ENCODE measurements around the gene UBAC1. TPM values are rescaled to one million over a fixed set of nuclear protein-coding genes. Genes with fewer than 3 reads are reported as not detected.
A peak's percentile ranks its signal among the peaks of the same experiment; 100 is the strongest.

UBAC1 gene
- total RNA-seq, 4 donors from 2014 or later: 218 to 263 (median 248) TPM

- Histone ChIP-seq H3K36me3 (peaks cover 0 to 48% of the 10 kb centered on the region in 2 donors), H3K27ac (peak overlapping the region; percentile 95 to 99 (median 96)), H3K27me3 (no peaks in the 10 kb centered on the region), H3K4me3 (no peak overlapping the region), H3K4me1 (peaks cover 32 to 49% of the 10 kb centered on the region in 2 donors), H3K9me3 (no peaks in the 10 kb centered on the region)
- TF ChIP-seq CTCF (IDR thresholded peaks at IDR 0.05 in 4 of 5, conservative IDR thresholded peaks at IDR 0.05 in 1 of 5): no peak
- no peak for TF ChIP-seq POLR2A (IDR thresholded peaks at IDR 0.05)
- DNase-seq (no peak), ATAC-seq (no peak)
- intact Hi-C loops (cut with DNase I; ENCODE audit: low total_unique reads): no loop called here
- in situ Hi-C loops (cut with MboI; ENCODE audit: low sequenced_read_pairs in 4 of 4): no loop called here
Measured at GRCh38 chr9:135931349-135931820, 29.8 kb downstream of the UBAC1 start.

GRCh38 chr9:135930446-135931345, 30.5 kb downstream of the UBAC1 start:
- no peaks in the 10 kb centered on the region for H3K9me3 ChIP-seq
- DNase-seq (peak in 1 of 2 donors; percentile 20), ATAC-seq (no peak)
- TF ChIP-seq CTCF (IDR thresholded peaks at IDR 0.05 in 4 of 5, conservative IDR thresholded peaks at IDR 0.05 in 1 of 5): no peak
- TF ChIP-seq POLR2A (IDR thresholded peaks at IDR 0.05): no peak
- H3K4me1 ChIP-seq: peaks cover 34 to 55% of the 10 kb centered on the region in 2 donors
- intact Hi-C loops (cut with DNase I; ENCODE audit: low total_unique reads) (no loop called here), in situ Hi-C loops (cut with MboI; ENCODE audit: low sequenced_read_pairs in 4 of 4) (no loop called here)
- H3K27ac ChIP-seq: peak overlapping the region; percentile 95 to 99 (median 96)
- H3K27me3 ChIP-seq: no peaks in the 10 kb centered on the region
- no peak overlapping the region for H3K4me3 ChIP-seq
- H3K36me3 ChIP-seq: peaks cover 0 to 41% of the 10 kb centered on the region in 2 donors

- peaks cover 34 to 55% of the 10 kb centered on the region in 2 donors for H3K4me1 ChIP-seq
- no peaks in the 10 kb centered on the region for H3K27me3 ChIP-seq
- H3K36me3 ChIP-seq: peaks cover 0 to 39% of the 10 kb centered on the region in 2 donors
- DNase-seq: peak in 1 of 2 donors; percentile 22
- H3K9me3 ChIP-seq: no peaks in the 10 kb centered on the region
- peak overlapping the region; percentile 95 to 99 (median 96) for H3K27ac ChIP-seq
- in situ Hi-C loops (cut with MboI; ENCODE audit: low sequenced_read_pairs in 4 of 4): no loop called here
- TF ChIP-seq POLR2A (IDR thresholded peaks at IDR 0.05) (no peak), CTCF (IDR thresholded peaks at IDR 0.05 in 4 of 5, conservative IDR thresholded peaks at IDR 0.05 in 1 of 5) (no peak)
- intact Hi-C loops (cut with DNase I; ENCODE audit: low total_unique reads): no loop called here
- no peak for ATAC-seq
- no peak overlapping the region for H3K4me3 ChIP-seq
Measured at GRCh38 chr9:135929656-135930445, 31.3 kb downstream of the UBAC1 start.

GRCh38 chr9:135928731-135929655, 32.2 kb downstream of the UBAC1 start:
- Histone ChIP-seq H3K9me3 (no peaks in the 10 kb centered on the region), H3K36me3 (peaks cover 0 to 46% of the 10 kb centered on the region in 2 donors), H3K27me3 (no peaks in the 10 kb centered on the region), H3K27ac (peak overlapping the region; percentile 95 to 99 (median 96)), H3K4me3 (no peak overlapping the region), H3K4me1 (peaks cover 34 to 52% of the 10 kb centered on the region in 2 donors)
- peak in 1 of 2 donors; percentile 14 for DNase-seq
- in situ Hi-C loops (cut with MboI; ENCODE audit: low sequenced_read_pairs in 4 of 4) (no loop called here), intact Hi-C loops (cut with DNase I; ENCODE audit: low total_unique reads) (no loop called here)
- TF ChIP-seq POLR2A (IDR thresholded peaks at IDR 0.05) (no peak), CTCF (IDR thresholded peaks at IDR 0.05 in 4 of 5, conservative IDR thresholded peaks at IDR 0.05 in 1 of 5) (no peak)
- ATAC-seq: no peak

All from gastrocnemius medialis (tissue), 4 donors.